CD14-positive monocyte (primary cell): ENCODE results near the gene SUSD4. TPM values are rescaled to one million over a fixed set of nuclear protein-coding genes. Genes with fewer than 3 reads are reported as not detected.
A peak's percentile ranks its signal among the peaks of the same experiment; 100 is the strongest.

ENCODE experiments used
- DNase-seq, 3 donors: peaks; one replicate each; pipeline ENCODE4 v3.0.0-alpha.2; 2011 to 2022
- H2AFZ ChIP-seq: 2 replicates; pipeline ENCODE4 v1.6.0; 2012; ENCODE audit warnings: mild to moderate bottlenecking, low read depth, low read length, inconsistent platforms; ENCODE audit not compliant: insufficient read depth, poor library complexity, severe bottlenecking
- H3K27ac ChIP-seq, 2 donors: 1 replicate in 1 of 2; 2 replicates in 1 of 2; pipeline ENCODE4 v1.5.1; 2012 to 2013; ENCODE audit warnings: low read length in 2 of 2, control low read depth in 1 of 2, inconsistent platforms in 1 of 2, low read depth in 1 of 2, mild to moderate bottlenecking in 1 of 2
- H3K27me3 ChIP-seq, 2 donors: one replicate each; pipeline versions ENCODE4 v1.6.0 to v1.6.1; 2011 to 2013; ENCODE audit warnings: low read length in 2 of 2; ENCODE audit not compliant: control insufficient read depth in 2 of 2, insufficient read depth in 2 of 2
- H3K36me3 ChIP-seq, 2 donors: replicated peaks in 1 of 2; 1 replicate in 1 of 2; 2 replicates in 1 of 2; pipeline versions ENCODE4 v1.5.1 to v1.6.1; 2012 to 2013; ENCODE audit warnings: low read length in 2 of 2, control low read depth in 1 of 2, inconsistent platforms in 1 of 2, mild to moderate bottlenecking in 1 of 2; ENCODE audit not compliant: insufficient read depth in 2 of 2, control insufficient read depth in 1 of 2
- H3K4me1 ChIP-seq, 2 donors: 1 replicate in 1 of 2; 2 replicates in 1 of 2; pipeline versions ENCODE4 v1.5.1 to v1.6.1; 2012 to 2013; ENCODE audit warnings: low read length in 2 of 2, control low read depth in 1 of 2, inconsistent platforms in 1 of 2, mild to moderate bottlenecking in 1 of 2, moderate library complexity in 1 of 2; ENCODE audit not compliant: insufficient read depth in 2 of 2, control insufficient read depth in 1 of 2
- H3K4me2 ChIP-seq: replicated peaks from 2 replicates; pipeline ENCODE3; 2012; ENCODE audit warnings: low read length, moderate library complexity, mild to moderate bottlenecking; ENCODE audit not compliant: poor library complexity, severe bottlenecking; ENCODE audit errors: extremely low read depth
- H3K4me3 ChIP-seq, 3 experiments: fragments of 200-600 bp in 1 of 3; sonication (generic) in 1 of 3; replicated peaks in 1 of 3; 1 replicate in 2 of 3; 2 replicates in 1 of 3; pipeline ENCODE4 v1.5.1; 2011 to 2013; ENCODE audit warnings: low read length in 3 of 3, mild to moderate bottlenecking in 3 of 3, control low read depth in 2 of 3, low read depth in 2 of 3, inconsistent platforms in 1 of 3, moderate library complexity in 1 of 3
- H3K79me2 ChIP-seq: 2 replicates; pipeline ENCODE4 v1.6.0; 2012; ENCODE audit warnings: mild to moderate bottlenecking, control low read depth, inconsistent platforms, low read length, moderate library complexity; ENCODE audit not compliant: insufficient read depth
- H3K9ac ChIP-seq: 2 replicates; pipeline ENCODE4 v1.6.0; 2017; ENCODE audit warnings: low read length, mild to moderate bottlenecking; ENCODE audit not compliant: insufficient read depth, poor library complexity, severe bottlenecking
- H3K9me3 ChIP-seq, 2 donors: replicated peaks in 1 of 2; 1 replicate in 1 of 2; 2 replicates in 1 of 2; pipeline versions ENCODE4 v1.5.1 to v1.6.1; 2012 to 2013; ENCODE audit warnings: low read length in 2 of 2, control low read depth in 1 of 2; ENCODE audit not compliant: control insufficient read depth in 1 of 2, insufficient read depth in 1 of 2
- H4K20me1 ChIP-seq: 2 replicates; pipeline ENCODE4 v1.6.0; 2012; ENCODE audit warnings: mild to moderate bottlenecking, low read length, control low read depth, moderate library complexity; ENCODE audit not compliant: insufficient read depth
- H3K27ac Mint-ChIP-seq, 7 donors: one replicate each; pipeline ENCODE4 v1.8.0; 2020; ENCODE audit warnings: mild to moderate bottlenecking in 7 of 7, mixed read lengths in 7 of 7, moderate library complexity in 6 of 7, inconsistent platforms in 2 of 7
- H3K27me3 Mint-ChIP-seq, 3 donors: one replicate each; pipeline ENCODE4 v1.8.0; 2021 to 2022; ENCODE audit warnings: low read depth in 3 of 3, mild to moderate bottlenecking in 3 of 3, mixed read lengths in 3 of 3, moderate library complexity in 3 of 3, inconsistent platforms in 1 of 3
- H3K36me3 Mint-ChIP-seq, 2 donors: one replicate each; pipeline ENCODE4 v1.8.0; 2020; ENCODE audit warnings: mixed read lengths in 2 of 2, inconsistent platforms in 1 of 2, mild to moderate bottlenecking in 1 of 2
- H3K4me1 Mint-ChIP-seq: one replicate; pipeline ENCODE4 v1.8.0; 2020; ENCODE audit warnings: mild to moderate bottlenecking, mixed read lengths
- H3K4me3 Mint-ChIP-seq, 2 donors: one replicate each; pipeline ENCODE4 v1.8.0; 2020; ENCODE audit warnings: mild to moderate bottlenecking in 2 of 2, mixed read lengths in 2 of 2, moderate library complexity in 1 of 2
- H3K9me3 Mint-ChIP-seq, 7 donors: one replicate each; pipeline ENCODE4 v1.8.0; 2020 to 2022; ENCODE audit warnings: mixed read lengths in 7 of 7, mild to moderate bottlenecking in 6 of 7, moderate library complexity in 6 of 7, inconsistent platforms in 2 of 7
- WGBS: methylation state at CpG from one replicate; pipeline ENCODE4 v1.1.5; 2013; ENCODE audit warnings: missing lambda C conversion rate; ENCODE audit not compliant: insufficient coverage; 5-methylcytosine and 5-hydroxymethylcytosine counted together
- intact Hi-C, 2 donors: fragments of 100-400 bp; cut with micrococcal nuclease; formaldehyde crosslinking; loops; one replicate each; pipeline versions ENCODE4 v1.15.0 to v1.15.1; 2023
- polyA plus RNA-seq, 3 donors: library from polyadenylated mRNA; depleted of rRNA in 1 of 3; unstranded in 2 of 3; stranded (reverse) in 1 of 3; fragments of 300-500 nt in 2 of 3; fragments of >200 nt in 1 of 3; fragmentation: Illumina TruSeq in 2 of 3; gene quantifications; 1 replicate in 2 of 3; 2 replicates in 1 of 3; pipeline ENCODE4 v1.2.3, GENCODE V29; 2012 to 2021
- small RNA-seq: library from RNA; depleted of rRNA; stranded (forward); fragments of <200 nt; gene quantifications from one replicate; pipeline ENCODE3, GENCODE V24; 2012; ENCODE audit warnings: low read depth; ENCODE audit not compliant: insufficient read length
- TF ChIP-seq, protein P1 (sequence below): fragments of 200-600 bp; IDR thresholded peaks from one replicate; pipeline ENCODE4 v1.8.0; 2022; ENCODE audit warnings: antibody characterized with exemption, mild to moderate bottlenecking

SUSD4 gene
- polyA plus RNA-seq, 3 donors, result 0.34 to 0.92 (median 0.50) TPM

DNA sequence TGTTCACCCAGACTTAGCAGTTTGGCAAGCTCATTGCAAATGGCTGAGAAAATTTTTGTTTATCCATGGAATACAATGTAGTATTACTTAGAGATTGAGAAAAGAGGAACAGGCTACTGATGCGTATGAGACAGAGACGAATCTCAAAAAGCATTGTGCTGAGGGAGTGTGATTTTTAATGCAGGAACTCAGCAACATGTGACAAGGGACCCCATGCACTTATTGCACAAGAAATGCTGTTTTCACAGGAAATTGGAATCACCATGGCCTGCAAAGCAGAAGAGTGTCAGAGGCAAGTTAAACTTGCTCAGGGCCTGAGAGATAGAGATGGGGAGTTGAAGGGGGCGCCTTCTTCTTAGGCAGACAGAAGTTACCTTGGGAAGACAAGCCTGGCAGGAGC is 188.3 kb downstream of the SUSD4 start:
- Histone ChIP-seq H3K27ac (peak overlapping the region; percentile 96 to 97), H2AFZ (peak overlapping the region; percentile 41), H3K36me3 (no peaks in the 10 kb centered on the region), H3K27me3 (no peaks in the 10 kb centered on the region), H3K4me2 (peak overlapping the region; percentile 37), H3K4me1 (peaks cover 62 to 63% of the 10 kb centered on the region in 2 donors), H3K79me2 (no peaks in the 10 kb centered on the region), H4K20me1 (no peaks in the 10 kb centered on the region), H3K9me3 (no peaks in the 10 kb centered on the region), H3K4me3 (peak overlapping the region in 2 of 3 experiments; percentile 9 to 60), H3K9ac (peak overlapping the region; percentile 59)
- WGBS, result 0% methylated on average over 3 of the region's 3 CpGs
- Mint-ChIP-seq H3K27ac (peak overlapping the region; percentile 94 to 99 (median 97)), H3K36me3 (peaks cover 0 to 5% of the 10 kb centered on the region in 2 donors), H3K4me1 (peaks cover 61% of the 10 kb centered on the region), H3K9me3 (peaks cover 0 to 8% (median 2%) of the 10 kb centered on the region in 7 donors), H3K4me3 (peak overlapping the region; percentile 62 to 88), H3K27me3 (peaks cover 0 to 1% (median 0%) of the 10 kb centered on the region in 3 donors)
- intact Hi-C loops, result loop anchor here in 1 of 2 donors (5.0 kb wide), 1 partner anchor 33 kb away; the partner anchor contains the start of gene TLR5
- DNase-seq, result peak; percentile 89 to 94 (median 90)
- TF ChIP-seq, protein P1, sequence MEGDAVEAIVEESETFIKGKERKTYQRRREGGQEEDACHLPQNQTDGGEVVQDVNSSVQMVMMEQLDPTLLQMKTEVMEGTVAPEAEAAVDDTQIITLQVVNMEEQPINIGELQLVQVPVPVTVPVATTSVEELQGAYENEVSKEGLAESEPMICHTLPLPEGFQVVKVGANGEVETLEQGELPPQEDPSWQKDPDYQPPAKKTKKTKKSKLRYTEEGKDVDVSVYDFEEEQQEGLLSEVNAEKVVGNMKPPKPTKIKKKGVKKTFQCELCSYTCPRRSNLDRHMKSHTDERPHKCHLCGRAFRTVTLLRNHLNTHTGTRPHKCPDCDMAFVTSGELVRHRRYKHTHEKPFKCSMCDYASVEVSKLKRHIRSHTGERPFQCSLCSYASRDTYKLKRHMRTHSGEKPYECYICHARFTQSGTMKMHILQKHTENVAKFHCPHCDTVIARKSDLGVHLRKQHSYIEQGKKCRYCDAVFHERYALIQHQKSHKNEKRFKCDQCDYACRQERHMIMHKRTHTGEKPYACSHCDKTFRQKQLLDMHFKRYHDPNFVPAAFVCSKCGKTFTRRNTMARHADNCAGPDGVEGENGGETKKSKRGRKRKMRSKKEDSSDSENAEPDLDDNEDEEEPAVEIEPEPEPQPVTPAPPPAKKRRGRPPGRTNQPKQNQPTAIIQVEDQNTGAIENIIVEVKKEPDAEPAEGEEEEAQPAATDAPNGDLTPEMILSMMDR, result no peak

DNA sequence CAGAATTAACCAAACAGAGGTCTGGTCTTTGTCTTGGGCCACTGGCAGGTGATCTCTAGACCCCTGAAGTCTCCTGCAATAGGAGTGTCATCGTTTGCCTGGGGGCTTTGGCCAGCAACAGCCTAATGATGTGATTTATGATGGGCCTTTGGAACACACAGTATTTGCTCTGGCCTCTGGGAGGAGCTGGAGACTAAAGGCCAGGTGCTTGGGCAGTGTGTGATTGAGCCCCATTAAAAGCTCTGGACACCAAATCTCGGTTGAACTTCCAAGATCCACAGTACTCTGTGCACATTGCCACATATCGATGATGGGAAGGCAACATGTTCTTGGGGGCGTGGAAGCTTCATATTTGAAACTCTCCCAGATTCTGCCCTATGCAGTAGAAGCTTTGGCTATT is 188.9 kb downstream of the SUSD4 start:
- H3K79me2 ChIP-seq, result no peaks in the 10 kb centered on the region
- WGBS, result 100% methylated on average over 1 of the region's 4 CpGs
- H3K4me1 ChIP-seq, result peaks cover 56 to 57% of the 10 kb centered on the region in 2 donors

More for the DNA sequence above, 188.9 kb downstream of the SUSD4 start:
- Histone ChIP-seq H3K27ac (peak overlapping the region; percentile 96 to 97), H3K4me2 (no peak overlapping the region), H3K36me3 (no peaks in the 10 kb centered on the region), H3K9me3 (no peaks in the 10 kb centered on the region), H2AFZ (peak overlapping the region; percentile 41), H3K4me3 (no peak overlapping the region), H3K9ac (peak overlapping the region; percentile 59), H3K27me3 (no peaks in the 10 kb centered on the region), H4K20me1 (no peaks in the 10 kb centered on the region)
- peak overlapping the region in 1 of 2 donors; percentile 88 for H3K4me3 Mint-ChIP-seq
- peaks cover 0 to 1% (median 0%) of the 10 kb centered on the region in 3 donors for H3K27me3 Mint-ChIP-seq
- TF ChIP-seq, protein P1, result peak; percentile 21
- peak overlapping the region; percentile 94 to 99 (median 97) for H3K27ac Mint-ChIP-seq
- H3K36me3 Mint-ChIP-seq, result peaks cover 0 to 5% of the 10 kb centered on the region in 2 donors
- peaks cover 55% of the 10 kb centered on the region for H3K4me1 Mint-ChIP-seq
- intact Hi-C loops, result loop anchor here in 1 of 2 donors (5.0 kb wide), 1 partner anchor 33 kb away; the partner anchor contains the start of gene TLR5
- peak in 1 of 3 donors; percentile 27 for DNase-seq
- H3K9me3 Mint-ChIP-seq, result peaks cover 0 to 8% (median 3%) of the 10 kb centered on the region in 7 donors

Small RNAs within 50 kb of the gene (small RNA-seq; reads per million reads assigned to genes)
- gene RNU4-57P, result not detected

Other genes with a start within 250 kb of the SUSD4 start
- 10 to 100 TPM; 35.5 to 58.0 (median 45.7) TPM for gene TLR5, start 220.9 kb downstream of the SUSD4 start, polyA plus RNA-seq
- gene CCDC185, start 29.2 kb upstream of the SUSD4 start, polyA plus RNA-seq, result not detected